SK-N-MC (cell line): ENCODE measurements around the gene UNCX.

Experiments used
- DNase-seq: peaks from one replicate; pipeline ENCODE4 v3.0.0-alpha.2; 2011; ENCODE audit warnings: low read depth, low spot score
- H3K27ac ChIP-seq: fragments of 200-600 bp; sonication (generic); 2 replicates; pipeline ENCODE4 v1.5.1; 2016; ENCODE audit warnings: mixed run types
- H3K36me3 ChIP-seq: fragments of 200-600 bp; sonication (generic); 2 replicates; pipeline ENCODE4 v1.6.1; 2017; ENCODE audit warnings: antibody characterized with exemption, low read length, mixed read lengths; ENCODE audit not compliant: insufficient read depth
- H3K4me3 ChIP-seq: fragments of 200-600 bp; sonication (generic); 2 replicates; pipeline ENCODE4 v1.5.1; 2016
- H3K9ac ChIP-seq: fragments of 200-600 bp; sonication (generic); 2 replicates; pipeline ENCODE4 v1.8.0; 2017; ENCODE audit warnings: mixed run types, mixed read lengths; ENCODE audit not compliant: insufficient read length
- H3K9me3 ChIP-seq: fragments of 200-600 bp; sonication (generic); 2 replicates; pipeline ENCODE4 v1.6.1; 2017; ENCODE audit warnings: low read depth, mild to moderate bottlenecking, antibody characterized with exemption, low read length, moderate library complexity, mixed read lengths
- EZH2 ChIP-seq: fragments of 200-600 bp; sonication (generic); IDR thresholded peaks from one replicate; pipeline ENCODE4 v1.6.1; 2017; ENCODE audit warnings: antibody characterized with exemption
- FOXP2 ChIP-seq: optimal IDR thresholded peaks from 2 replicates; pipeline ENCODE3; 2011; ENCODE audit warnings: mild to moderate bottlenecking, moderate library complexity; ENCODE audit not compliant: insufficient read depth; ENCODE audit errors: extremely low read length, control extremely low read depth
- POLR2AphosphoS5 ChIP-seq: IDR thresholded peaks from 2 replicates; pipeline ENCODE4 v1.6.1; 2012; ENCODE audit warnings: mild to moderate bottlenecking, low read depth, low read length, borderline replicate concordance

UNCX gene

GRCh38 chr7:1234881-1235500 is 2.3 kb downstream of the UNCX start:
- Histone ChIP-seq H3K36me3 (no peaks in the 10 kb centered on the region), H3K9me3 (no peaks in the 10 kb centered on the region), H3K27ac (no peak overlapping the region), H3K4me3 (peak overlapping the region; percentile 80), H3K9ac (no peak overlapping the region)
- no peak for DNase-seq
- TF ChIP-seq POLR2AphosphoS5 (no peak), FOXP2 (no peak), EZH2 (no peak)

- Histone ChIP-seq H3K4me3 (no peak overlapping the region), H3K36me3 (no peaks in the 10 kb centered on the region), H3K9me3 (no peaks in the 10 kb centered on the region), H3K27ac (no peak overlapping the region), H3K9ac (no peak overlapping the region)
- TF ChIP-seq EZH2 (no peak), FOXP2 (no peak), POLR2AphosphoS5 (no peak)
- DNase-seq = no peak
These were observed 2.9 kb downstream of the UNCX start for GRCh38 chr7:1235501-1236131.

GRCh38 chr7:1236132-1236661 is 3.5 kb downstream of the UNCX start:
- H3K4me3 ChIP-seq = no peak overlapping the region
- H3K9ac ChIP-seq = no peak overlapping the region
- no peaks in the 10 kb centered on the region for H3K9me3 ChIP-seq
- TF ChIP-seq FOXP2 (no peak), EZH2 (no peak), POLR2AphosphoS5 (no peak)
- H3K27ac ChIP-seq = no peak overlapping the region
- no peak for DNase-seq
- no peaks in the 10 kb centered on the region for H3K36me3 ChIP-seq

- H3K36me3 ChIP-seq = no peaks in the 10 kb centered on the region
- no peak for DNase-seq
- peak overlapping the region; percentile 69 for H3K4me3 ChIP-seq
- H3K9ac ChIP-seq = peak overlapping the region; percentile 61
- peak overlapping the region; percentile 57; the same call in 1 of the 2 replicates for H3K27ac ChIP-seq
- TF ChIP-seq POLR2AphosphoS5 = no peak
- TF ChIP-seq EZH2 = no peak
- TF ChIP-seq FOXP2 = no peak
- no peaks in the 10 kb centered on the region for H3K9me3 ChIP-seq
These were observed 4.4 kb downstream of the UNCX start for GRCh38 chr7:1236831-1237701.

GRCh38 chr7:1237704-1238255 is 5.1 kb downstream of the UNCX start:
- no peaks in the 10 kb centered on the region for H3K36me3 ChIP-seq
- H3K9me3 ChIP-seq = no peaks in the 10 kb centered on the region
- DNase-seq = no peak
- no peak overlapping the region for H3K9ac ChIP-seq
- TF ChIP-seq FOXP2 (no peak), POLR2AphosphoS5 (no peak), EZH2 (no peak)
- H3K4me3 ChIP-seq = peak overlapping the region; percentile 69
- no peak overlapping the region for H3K27ac ChIP-seq

- no peak for TF ChIP-seq FOXP2
- no peak for TF ChIP-seq EZH2
- no peak for TF ChIP-seq POLR2AphosphoS5
- Histone ChIP-seq H3K36me3 (no peaks in the 10 kb centered on the region), H3K27ac (no peak overlapping the region), H3K9ac (no peak overlapping the region), H3K4me3 (no peak overlapping the region), H3K9me3 (no peaks in the 10 kb centered on the region)
- DNase-seq = no peak
These were observed 5.8 kb downstream of the UNCX start for GRCh38 chr7:1238450-1238882.

GRCh38 chr7:1238931-1239802 is 6.5 kb downstream of the UNCX start:
- DNase-seq = no peak
- peak overlapping the region; percentile 72; the same call in 1 of the 2 replicates for H3K27ac ChIP-seq

More at GRCh38 chr7:1238931-1239802, 6.5 kb downstream of the UNCX start:
- Histone ChIP-seq H3K4me3 (peak overlapping the region; percentile 53), H3K9ac (no peak overlapping the region), H3K9me3 (no peaks in the 10 kb centered on the region), H3K36me3 (no peaks in the 10 kb centered on the region)
- TF ChIP-seq EZH2 (no peak), FOXP2 (no peak), POLR2AphosphoS5 (no peak)
